ENCODE results near the gene TMEM176B.

Gene TMEM176B

DNA sequence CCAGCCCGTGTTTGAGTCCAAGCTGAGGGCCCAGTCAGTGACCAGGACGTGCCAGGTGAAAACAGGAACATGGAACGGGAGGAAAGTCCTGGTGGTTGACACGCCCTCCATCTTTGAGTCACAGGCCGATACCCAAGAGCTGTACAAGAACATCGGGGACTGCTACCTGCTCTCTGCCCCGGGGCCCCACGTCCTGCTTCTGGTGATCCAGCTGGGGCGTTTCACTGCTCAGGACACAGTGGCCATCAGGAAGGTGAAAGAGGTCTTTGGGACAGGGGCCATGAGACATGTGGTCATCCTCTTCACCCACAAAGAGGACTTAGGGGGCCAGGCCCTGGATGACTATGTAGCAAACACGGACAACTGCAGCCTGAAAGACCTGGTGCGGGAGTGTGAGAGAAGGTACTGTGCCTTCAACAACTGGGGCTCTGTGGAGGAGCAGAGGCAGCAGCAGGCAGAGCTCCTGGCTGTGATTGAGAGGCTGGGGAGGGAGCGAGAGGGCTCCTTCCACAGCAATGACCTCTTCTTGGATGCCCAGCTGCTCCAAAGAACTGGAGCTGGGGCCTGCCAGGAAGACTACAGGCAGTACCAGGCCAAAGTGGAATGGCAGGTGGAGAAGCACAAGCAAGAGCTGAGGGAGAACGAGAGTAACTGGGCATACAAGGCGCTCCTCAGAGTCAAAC, 57.7 kb downstream of the TMEM176B start:
- Histone ChIP-seq H3K27me3 (ENCODE audit: control insufficient read depth, insufficient read depth, low read length) (peaks cover 97% of the 10 kb centered on the region), H3K36me3 (ENCODE audit: control insufficient read depth, low read depth, low read length) (no peaks in the 10 kb centered on the region), H3K4me1 (ENCODE audit: control insufficient read depth, low read depth, low read length) (no peaks in the 10 kb centered on the region), H3K27ac (ENCODE audit: low read length) (no peak overlapping the region), H3K9me3 (ENCODE audit: control insufficient read depth, low read depth, low read length) (no peaks in the 10 kb centered on the region), H3K9ac (ENCODE audit: low read length) (no peak overlapping the region), H3K4me3 (ENCODE audit: low read length) (no peak overlapping the region)
